ENCODE results near the gene KDM1A.
A peak's percentile ranks its signal among the peaks of the same experiment; 100 is the strongest.

GRCh38 chr1:22976461-22977243 is 42.6 kb upstream of the KDM1A start:
- TF ChIP-seq, protein P1, sequence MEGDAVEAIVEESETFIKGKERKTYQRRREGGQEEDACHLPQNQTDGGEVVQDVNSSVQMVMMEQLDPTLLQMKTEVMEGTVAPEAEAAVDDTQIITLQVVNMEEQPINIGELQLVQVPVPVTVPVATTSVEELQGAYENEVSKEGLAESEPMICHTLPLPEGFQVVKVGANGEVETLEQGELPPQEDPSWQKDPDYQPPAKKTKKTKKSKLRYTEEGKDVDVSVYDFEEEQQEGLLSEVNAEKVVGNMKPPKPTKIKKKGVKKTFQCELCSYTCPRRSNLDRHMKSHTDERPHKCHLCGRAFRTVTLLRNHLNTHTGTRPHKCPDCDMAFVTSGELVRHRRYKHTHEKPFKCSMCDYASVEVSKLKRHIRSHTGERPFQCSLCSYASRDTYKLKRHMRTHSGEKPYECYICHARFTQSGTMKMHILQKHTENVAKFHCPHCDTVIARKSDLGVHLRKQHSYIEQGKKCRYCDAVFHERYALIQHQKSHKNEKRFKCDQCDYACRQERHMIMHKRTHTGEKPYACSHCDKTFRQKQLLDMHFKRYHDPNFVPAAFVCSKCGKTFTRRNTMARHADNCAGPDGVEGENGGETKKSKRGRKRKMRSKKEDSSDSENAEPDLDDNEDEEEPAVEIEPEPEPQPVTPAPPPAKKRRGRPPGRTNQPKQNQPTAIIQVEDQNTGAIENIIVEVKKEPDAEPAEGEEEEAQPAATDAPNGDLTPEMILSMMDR (IDR thresholded peaks at IDR 0.05): peak; percentile 85
- no peak for TF ChIP-seq ZFX (IDR thresholded peaks at IDR 0.05; ENCODE audit: borderline replicate concordance)
